ENCODE data around the gene GBX1.

DNA sequence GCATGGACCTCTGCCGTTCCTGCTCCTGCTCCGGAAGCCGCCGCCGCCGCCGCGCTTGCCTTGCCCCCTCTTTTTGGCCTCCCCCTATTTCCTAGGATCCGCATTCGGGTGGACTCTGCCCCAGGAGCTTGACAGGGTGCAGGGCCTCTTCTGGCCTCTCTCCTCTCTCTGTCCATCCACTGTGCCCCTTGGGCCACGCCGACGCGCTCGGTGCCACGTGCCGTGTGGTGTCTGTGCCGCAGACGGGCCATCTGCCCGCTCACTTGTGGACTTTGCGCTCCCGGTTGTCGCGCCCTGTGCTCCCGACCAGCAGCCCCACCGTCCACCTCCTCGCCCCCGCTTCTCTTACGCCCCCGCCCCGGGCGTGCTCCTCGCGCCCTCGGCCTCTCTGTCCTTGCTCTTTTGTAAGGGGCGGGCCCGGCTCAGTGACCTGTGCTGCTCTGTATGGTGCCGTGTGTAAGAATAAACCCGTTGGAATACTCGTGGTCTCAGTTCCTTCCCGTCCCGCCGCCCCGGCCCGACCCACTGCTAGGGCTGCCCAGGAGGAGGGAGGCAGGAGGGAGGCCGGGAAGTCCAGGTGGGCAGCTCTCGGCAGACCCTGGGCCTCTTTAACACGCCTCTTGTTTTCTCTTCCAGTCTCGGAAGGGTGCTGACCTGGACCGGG is 44.2 kb downstream of the GBX1 start:
- no peak for TF ChIP-seq CTCF (IDR thresholded peaks at IDR 0.05; ENCODE audit: extremely low read depth in 1 of 2, insufficient read depth in 1 of 2, low read depth in 1 of 2, low read length in 2 of 2)
- TF ChIP-seq MYC (IDR thresholded peaks at IDR 0.05; ENCODE audit: low read depth, low read length) = no peak
- no peak for TF ChIP-seq POLR2A (IDR thresholded peaks at IDR 0.05; ENCODE audit: low read depth, low read length)
- TF ChIP-seq, protein P1, sequence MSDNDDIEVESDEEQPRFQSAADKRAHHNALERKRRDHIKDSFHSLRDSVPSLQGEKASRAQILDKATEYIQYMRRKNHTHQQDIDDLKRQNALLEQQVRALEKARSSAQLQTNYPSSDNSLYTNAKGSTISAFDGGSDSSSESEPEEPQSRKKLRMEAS (IDR thresholded peaks at IDR 0.05; ENCODE audit: insufficient read depth, insufficient read length) = no peak
- no peak for TF ChIP-seq GATA2 (IDR thresholded peaks at IDR 0.05; ENCODE audit: insufficient read depth, insufficient read length, low read depth, low read length)

Measured in endothelial cell of umbilical vein (primary cell).